Left ventricle myocardium superior (tissue), 1 donor: ENCODE measurements around the gene ADCY9. TPM values are rescaled to one million over a fixed set of nuclear protein-coding genes. Genes with fewer than 3 reads are reported as not detected.

Experiments
- ATAC-seq: fragments of 200-7000 bp; cut with Tn5 transposase; one replicate; pipeline ENCODE4 v1.9.1; 2020; ENCODE audit warnings: mild to moderate bottlenecking, moderate library complexity
- DNase-seq: peaks from one replicate; pipeline ENCODE4 v3.0.0-alpha.2; 2020
- intact Hi-C: fragments of 100-400 bp; cut with micrococcal nuclease; formaldehyde crosslinking; loops from one replicate; pipeline ENCODE4 v1.11.0; 2022
- total RNA-seq: library from RNA; stranded (reverse); fragmentation: NEBNext Ultra II Directional; extraction: Animal tissue kit (Norgen Biotek cat#: 25700); gene quantifications from one replicate; pipeline ENCODE4 v1.2.1, GENCODE V29; 2021
- donor health status: DM: no; HTN: yes; CAD: no; lungs with severe emphysema.

Gene ADCY9
- total RNA-seq, 1 donor from 2014 or later = 53.5 TPM

- intact Hi-C loops = no loop called here
- ATAC-seq (no peak), DNase-seq (no peak)
These were observed 100.8 kb downstream of the ADCY9 start for GRCh38 chr16:4015275-4016004.

- DNase-seq = no peak
These were observed 104.2 kb downstream of the ADCY9 start for GRCh38 chr16:4011940-4012629.

GRCh38 chr16:4011225-4011939 lies 104.9 kb downstream of the ADCY9 start:
- ATAC-seq = no peak
- no peak for DNase-seq
- intact Hi-C loops = no loop called here

More at GRCh38 chr16:4011940-4012629, 104.2 kb downstream of the ADCY9 start:
- intact Hi-C loops = no loop called here
- ATAC-seq = no peak

GRCh38 chr16:4010225-4011158 lies 105.8 kb downstream of the ADCY9 start:
- DNase-seq (no peak), ATAC-seq (no peak)
- intact Hi-C loops = no loop called here

GRCh38 chr16:4009177-4009576 lies 107.1 kb downstream of the ADCY9 start:
- ATAC-seq = no peak
- DNase-seq = no peak
- intact Hi-C loops = no loop called here

- DNase-seq (no peak), ATAC-seq (no peak)
- intact Hi-C loops = no loop called here
These were observed 108.1 kb downstream of the ADCY9 start for GRCh38 chr16:4008116-4008515.

- ATAC-seq = no peak
- intact Hi-C loops = no loop called here
These were observed 109.7 kb downstream of the ADCY9 start for GRCh38 chr16:4006397-4006999.

GRCh38 chr16:4005731-4006130 lies 110.5 kb downstream of the ADCY9 start:
- no peak for ATAC-seq
- no peak for DNase-seq
- intact Hi-C loops = no loop called here

More at GRCh38 chr16:4006397-4006999, 109.7 kb downstream of the ADCY9 start:
- no peak for DNase-seq

GRCh38 chr16:4005281-4005680 lies 111.0 kb downstream of the ADCY9 start:
- intact Hi-C loops = no loop called here
- DNase-seq = no peak
- ATAC-seq = no peak

- ATAC-seq (no peak), DNase-seq (no peak)
- intact Hi-C loops = no loop called here
These were observed 112.0 kb downstream of the ADCY9 start for GRCh38 chr16:4004206-4004605.

GRCh38 chr16:4003576-4003975 lies 112.7 kb downstream of the ADCY9 start:
- intact Hi-C loops = no loop called here
- DNase-seq (no peak), ATAC-seq (no peak)

GRCh38 chr16:4003166-4003565 lies 113.1 kb downstream of the ADCY9 start:
- ATAC-seq (no peak), DNase-seq (no peak)

GRCh38 chr16:4002121-4002520 lies 114.1 kb downstream of the ADCY9 start:
- intact Hi-C loops = no loop called here

More at GRCh38 chr16:4003166-4003565, 113.1 kb downstream of the ADCY9 start:
- intact Hi-C loops = no loop called here

GRCh38 chr16:3999479-4000325 lies 116.5 kb downstream of the ADCY9 start:
- peak; percentile 73 for DNase-seq
- ATAC-seq = peak; percentile 75
- intact Hi-C loops = no loop called here

More at GRCh38 chr16:4002121-4002520, 114.1 kb downstream of the ADCY9 start:
- ATAC-seq (no peak), DNase-seq (no peak)

GRCh38 chr16:3998793-3999478 lies 117.3 kb downstream of the ADCY9 start:
- peak; percentile 77 for ATAC-seq
- intact Hi-C loops = no loop called here

GRCh38 chr16:3997231-3997841 lies 118.9 kb downstream of the ADCY9 start:
- DNase-seq (no peak), ATAC-seq (no peak)
- intact Hi-C loops = no loop called here

More at GRCh38 chr16:3998793-3999478, 117.3 kb downstream of the ADCY9 start:
- peak; percentile 44 for DNase-seq

- intact Hi-C loops = no loop called here
- ATAC-seq (no peak), DNase-seq (no peak)
These were observed 121.2 kb downstream of the ADCY9 start for GRCh38 chr16:3995001-3995400.
